GM19395 (cell line): Measurements from ENCODE around the gene RGS13.

Source experiments
- ATAC-seq: cut with Tn5 transposase; IDR thresholded peaks from one replicate; pipeline ENCODE4 v1.9.1; 2021; ENCODE audit warnings: mild to moderate bottlenecking, moderate library complexity; ENCODE audit not compliant: unreplicated experiment

The RGS13 gene

DNA sequence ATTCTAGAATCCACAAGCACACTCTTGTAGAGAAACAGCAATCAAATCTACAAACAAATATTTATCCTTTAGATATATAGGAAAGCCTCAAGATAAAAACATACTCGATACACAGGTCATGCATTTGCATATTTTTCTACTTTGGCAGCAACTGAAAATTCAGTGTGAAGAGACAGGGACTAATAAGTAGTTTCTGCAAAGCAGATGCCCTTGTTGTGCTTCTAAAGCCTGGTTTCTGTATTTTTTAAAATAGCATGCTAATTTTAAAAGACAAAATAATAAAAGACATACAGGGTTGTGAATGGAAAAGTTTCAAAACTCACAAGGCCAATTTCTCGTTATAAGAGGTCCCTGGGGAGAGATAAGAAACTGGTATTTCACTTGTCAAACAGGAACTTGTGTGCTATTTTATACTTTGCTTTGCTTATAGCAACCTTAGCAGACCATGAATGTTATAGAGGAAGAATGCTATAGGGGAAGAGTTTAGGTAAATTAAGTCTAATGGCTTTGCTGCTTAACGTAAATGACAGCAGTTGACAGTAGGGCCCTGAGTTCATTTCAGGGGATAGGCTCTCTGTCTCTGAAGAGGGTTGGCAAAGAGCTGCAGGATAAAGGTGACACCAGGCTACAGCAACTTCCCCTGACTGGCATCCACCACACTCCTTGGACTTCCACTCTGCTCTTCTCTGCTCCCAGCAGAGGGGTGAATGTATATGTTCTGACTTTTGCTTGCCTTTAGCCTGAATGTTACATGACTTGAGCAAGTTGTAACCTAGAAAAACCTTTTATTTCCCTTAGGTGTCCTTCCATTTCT is 9.4 kb upstream of the RGS13 start:
- peak; percentile 87 for ATAC-seq

DNA sequence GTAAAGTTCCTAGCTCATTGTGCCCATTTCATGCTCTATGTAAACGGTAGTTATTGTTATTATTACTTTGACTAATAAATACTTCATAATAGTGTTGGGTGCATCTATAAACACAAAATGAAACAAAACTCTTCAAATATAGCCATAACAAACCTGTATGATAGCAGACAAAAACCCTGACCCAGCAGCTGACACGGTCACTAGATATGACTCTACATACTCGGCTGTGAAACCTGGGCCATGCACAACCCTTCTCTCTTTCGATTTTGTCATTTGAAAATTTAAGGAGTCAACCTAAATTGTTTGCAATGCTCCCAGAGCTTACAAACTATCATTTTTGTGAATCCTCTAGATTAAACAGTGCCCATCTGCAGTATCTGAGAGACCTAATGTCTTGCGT is 8.0 kb upstream of the RGS13 start:
- ATAC-seq = no peak

DNA sequence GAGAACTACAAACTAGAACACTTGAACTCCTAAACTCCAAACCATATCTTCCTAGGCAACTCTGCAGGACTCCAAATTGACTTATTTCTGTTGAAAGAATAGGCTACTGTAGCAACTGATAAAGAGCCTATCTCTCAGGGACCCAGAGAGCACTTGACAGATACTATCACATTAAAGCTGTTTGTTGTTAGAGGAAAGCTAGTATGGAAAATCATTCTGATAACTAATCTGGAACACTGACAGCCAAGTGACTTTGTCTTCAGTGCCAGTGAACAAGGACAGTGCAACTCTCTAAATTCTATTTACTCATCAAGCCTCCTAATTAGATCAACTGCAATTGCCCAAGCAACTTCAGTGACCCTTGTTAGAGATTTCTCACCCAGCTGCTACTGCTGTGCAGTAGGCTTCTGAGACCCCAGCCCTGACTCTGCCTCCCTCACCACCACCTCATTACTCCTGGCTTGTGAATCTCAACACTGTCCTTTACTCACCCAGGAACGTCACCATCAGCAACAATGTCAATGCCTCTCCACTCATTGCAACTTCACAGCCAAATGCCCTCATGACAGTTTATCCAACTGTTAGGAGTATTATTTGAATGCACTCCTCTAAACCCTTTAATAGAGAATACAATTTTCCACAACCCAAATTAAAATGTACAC is 7.4 kb upstream of the RGS13 start:
- no peak for ATAC-seq

DNA sequence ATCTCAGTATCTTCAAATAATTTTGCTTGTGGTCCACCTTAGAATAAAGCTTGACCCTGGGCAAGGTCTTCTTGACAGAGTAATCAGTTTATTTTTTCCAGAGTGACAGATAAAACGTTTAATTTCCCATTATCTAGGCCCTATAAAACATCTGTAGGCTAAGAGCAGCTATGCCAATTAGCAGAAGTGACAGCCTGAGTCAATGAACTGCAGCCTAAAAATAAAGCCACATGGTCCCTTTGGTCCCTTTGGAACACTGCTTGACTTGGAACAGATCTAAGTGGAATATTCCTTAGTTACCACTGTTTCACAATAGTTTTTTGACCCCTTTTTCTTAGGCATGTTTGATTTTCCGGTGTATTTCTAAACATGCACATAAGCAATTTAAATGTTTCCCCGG is 6.3 kb upstream of the RGS13 start:
- no peak for ATAC-seq

DNA sequence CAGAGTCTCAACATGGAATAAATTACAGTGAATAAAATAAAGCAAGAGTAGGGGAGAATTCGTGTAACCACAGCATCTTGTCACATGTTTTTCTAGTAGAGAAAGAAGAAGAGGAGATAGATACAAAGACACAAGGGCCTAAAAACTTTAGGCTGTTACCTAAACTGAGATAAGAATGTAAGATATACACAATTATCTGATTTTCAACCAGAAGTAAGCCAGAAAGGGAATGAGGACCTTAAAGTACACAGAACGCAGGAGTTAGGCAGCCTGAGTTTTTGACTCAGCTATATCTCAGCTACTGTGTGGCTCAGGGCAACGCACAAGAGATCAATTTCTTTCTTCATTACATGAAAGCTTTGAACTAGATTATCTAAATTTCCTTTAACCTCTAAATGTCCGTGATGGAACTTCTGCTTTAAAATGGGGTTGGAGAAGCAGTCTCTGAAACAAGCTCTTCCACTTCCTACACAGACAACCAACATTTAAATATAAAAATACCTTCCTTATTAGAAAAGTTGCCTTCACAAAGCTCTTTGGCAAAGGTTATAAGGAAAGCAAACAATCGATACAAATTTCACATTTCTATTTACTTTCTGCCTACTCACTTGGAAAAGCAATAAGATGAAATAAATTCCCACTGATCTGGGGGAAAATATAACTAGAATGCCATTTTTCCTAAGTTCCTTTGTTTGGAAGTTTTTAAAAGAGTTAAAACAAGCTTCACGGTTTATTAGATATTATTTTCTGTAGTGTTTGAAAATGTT is 5.2 kb upstream of the RGS13 start:
- ATAC-seq = no peak

DNA sequence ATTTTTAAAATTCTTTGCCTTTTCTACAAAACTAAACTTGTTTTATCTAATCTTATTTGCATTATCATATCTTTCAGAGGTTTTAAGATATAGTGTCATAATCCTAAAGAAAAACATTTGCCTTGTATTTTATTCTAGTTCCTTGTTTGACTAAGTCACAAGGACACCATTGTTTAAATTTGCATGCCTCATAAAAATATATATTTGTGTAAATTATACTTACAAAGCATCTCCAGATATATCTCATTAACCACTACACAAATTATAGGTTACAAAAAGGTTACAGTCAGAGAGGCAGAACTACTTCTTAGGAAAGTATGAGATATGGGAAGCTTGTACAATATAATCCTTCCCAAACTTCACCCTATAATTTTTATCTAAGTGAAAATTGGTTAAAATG is 4.2 kb upstream of the RGS13 start:
- no peak for ATAC-seq

DNA sequence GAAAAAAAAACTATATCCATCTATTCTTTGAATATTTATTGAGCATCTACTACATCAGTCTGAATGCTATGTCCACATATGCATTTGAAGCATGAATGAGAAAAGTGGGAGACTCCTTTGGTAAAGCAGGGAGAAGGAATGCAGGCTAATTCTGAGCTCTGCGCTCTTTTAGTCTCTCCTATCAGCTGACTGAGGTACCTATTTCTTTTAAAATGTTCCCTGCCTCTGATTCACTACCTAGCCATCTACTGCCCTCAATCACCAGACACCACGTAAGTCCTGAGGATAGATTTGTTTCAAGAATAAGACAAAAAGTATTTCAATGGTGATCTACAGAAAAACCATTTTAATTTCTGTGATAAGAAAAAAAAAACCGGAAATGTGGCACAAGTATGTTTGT is 3.8 kb upstream of the RGS13 start:
- no peak for ATAC-seq

DNA sequence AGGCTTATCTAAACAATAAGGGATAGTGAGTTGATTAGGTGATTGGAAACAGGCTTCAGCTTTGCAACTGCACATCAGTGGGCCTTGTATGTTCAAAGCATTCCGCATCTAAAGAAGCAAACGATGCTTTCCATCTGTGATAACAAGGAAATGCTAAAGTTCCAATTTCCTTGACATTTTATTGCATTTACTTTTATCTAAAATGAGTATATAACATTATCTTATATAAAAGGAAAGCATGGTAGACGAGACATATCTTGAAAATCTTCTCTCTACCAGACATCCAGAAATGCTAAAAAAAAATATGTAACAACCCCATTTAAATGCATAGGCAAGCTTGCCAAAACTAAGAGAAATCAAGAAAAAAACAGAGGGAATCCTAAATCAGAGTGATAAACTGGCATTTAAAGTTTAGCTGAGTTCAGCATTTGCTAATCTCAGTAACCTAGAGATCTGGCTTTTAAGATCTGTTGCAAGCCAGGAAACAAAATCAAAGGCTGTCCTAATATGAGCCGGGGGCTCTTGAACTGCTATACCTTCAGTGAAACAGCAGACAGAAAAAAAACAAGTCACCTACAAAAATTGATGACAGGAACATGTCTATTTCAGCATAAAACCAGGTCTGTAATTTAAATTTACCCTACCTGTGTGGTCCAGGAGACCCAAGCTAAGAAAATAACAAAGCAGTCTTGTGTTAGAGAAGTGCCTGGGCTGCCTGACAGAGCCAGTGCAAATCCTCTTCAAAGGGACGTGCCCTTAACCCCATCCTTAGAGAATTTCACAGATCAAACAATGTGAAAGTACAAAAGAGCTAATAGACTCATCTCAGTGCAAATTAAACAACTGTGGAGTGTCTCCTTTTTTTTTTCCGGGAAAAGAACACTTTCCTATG is 3.1 kb upstream of the RGS13 start:
- no peak for ATAC-seq

DNA sequence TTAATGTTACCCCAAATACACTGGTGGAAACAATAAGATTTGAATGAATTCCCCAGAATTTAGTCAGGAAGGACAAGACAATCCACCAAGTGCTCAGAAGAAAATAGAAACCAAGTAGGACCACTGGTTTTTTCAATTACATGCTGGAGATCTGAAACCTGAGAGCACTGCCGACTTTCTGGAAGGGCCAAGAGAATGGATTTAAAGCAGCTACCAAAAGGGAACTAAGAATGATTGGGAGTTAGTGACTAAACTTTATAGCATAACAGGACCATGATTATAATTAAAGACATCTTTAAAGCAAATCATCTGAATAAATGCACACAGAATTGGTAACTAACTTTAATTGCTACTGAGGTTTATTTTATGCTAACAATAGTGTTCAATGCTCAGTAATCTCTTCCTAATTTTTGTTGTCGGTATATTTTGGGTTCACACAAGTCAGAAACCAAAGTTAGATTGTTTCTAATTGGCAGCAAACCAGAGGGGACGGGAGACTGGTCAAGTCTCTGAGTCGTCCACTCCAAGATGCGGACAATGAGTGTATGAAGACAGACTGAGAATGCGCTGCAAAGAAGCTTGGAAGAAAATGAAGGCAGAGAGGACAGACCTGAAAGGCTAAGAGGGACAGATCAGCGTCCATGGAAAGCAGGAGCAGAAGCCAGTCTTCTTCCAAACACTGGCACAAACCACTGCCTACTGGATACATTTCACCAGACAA is 2.3 kb upstream of the RGS13 start:
- ATAC-seq = no peak

DNA sequence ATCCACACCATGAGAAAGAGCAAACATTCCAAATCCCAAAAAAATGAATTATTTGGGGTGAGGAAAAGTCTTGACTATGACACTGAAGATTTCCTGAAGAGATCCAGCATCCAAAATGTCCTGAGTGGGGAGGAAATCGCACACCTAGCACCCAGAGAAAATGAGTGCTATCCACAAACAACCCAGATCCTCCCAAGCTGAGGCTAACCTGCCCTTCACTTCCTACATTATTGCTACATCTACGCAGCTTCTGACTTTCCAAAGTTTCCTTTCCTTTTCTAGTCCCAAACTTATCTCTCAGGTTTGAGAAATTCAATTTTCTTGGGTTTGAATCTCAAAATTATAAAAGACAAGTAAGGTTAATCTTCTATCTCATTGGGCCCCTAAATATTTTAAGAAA is 906 bp upstream of the RGS13 start:
- ATAC-seq = no peak

DNA sequence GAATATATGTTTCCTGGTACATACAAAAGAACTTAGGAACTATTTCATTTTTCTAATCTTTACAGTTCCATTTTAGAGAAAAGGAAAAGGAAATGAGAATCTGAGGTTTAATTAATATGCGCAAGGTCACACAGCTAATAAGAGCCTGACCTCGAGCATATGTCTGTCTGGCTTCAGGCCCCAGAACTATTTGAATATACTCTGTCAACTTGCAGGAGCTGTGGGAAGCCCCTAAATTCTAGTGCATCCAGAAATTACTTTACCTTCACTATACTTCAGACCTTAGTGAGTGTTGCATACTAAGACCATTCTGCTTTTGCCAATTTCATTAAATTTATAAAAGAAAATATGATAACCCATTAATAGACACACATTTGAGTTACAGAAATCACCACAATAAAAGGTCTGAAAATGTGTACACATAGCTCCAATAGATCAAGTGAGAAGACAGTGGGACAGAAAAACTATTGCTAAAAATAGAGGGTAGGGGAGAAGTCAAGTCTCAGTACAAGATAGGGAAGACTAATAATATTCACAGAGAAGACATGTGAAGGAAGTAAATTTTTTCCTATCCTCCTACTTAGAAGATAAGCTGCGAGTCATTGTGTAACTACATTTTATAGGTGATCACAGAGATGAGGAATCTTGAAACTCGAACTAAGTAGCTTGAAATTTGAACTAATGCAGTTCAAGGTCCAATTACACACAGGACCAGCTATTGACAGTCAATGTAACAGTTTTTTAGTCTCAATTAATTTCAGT is 3.8 kb downstream of the RGS13 start:
- peak; percentile 85 for ATAC-seq

DNA sequence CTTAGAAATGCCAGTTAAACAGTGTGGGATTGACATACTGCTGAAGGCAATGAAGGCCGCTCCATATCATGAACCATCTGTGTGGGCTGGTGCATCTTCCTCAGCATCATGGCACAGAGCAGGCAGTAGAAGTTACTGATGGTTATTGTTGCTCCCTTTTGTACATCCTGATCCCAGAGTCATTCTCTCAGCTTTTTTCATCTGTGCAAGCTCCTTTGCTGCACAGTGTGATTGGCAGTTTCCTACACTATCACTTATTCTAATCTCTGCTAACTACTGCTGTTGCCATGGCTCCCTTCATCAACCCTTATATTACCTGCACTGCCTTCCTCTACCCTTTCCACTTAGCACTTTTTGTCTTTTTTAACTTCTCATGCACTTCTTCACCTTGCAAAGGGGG is 16.2 kb downstream of the RGS13 start:
- ATAC-seq = no peak

DNA sequence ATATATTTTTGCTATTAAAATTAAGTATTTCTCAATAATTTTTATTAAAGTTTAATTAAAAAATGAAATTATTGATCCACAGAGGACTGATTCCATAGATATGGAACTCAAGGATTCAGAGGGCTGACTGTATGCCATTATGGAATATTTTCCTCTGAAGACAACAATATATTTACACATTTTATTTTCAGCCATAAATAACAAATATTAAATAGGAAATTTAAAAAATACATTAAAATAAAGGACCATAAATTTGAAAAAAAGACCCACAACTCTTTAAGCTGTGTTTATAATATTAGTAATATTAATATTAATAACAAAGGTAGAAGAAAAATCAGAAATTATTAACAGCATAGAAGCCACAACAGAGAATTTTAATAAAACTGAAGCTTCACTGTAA is 18.2 kb downstream of the RGS13 start:
- ATAC-seq = no peak

DNA sequence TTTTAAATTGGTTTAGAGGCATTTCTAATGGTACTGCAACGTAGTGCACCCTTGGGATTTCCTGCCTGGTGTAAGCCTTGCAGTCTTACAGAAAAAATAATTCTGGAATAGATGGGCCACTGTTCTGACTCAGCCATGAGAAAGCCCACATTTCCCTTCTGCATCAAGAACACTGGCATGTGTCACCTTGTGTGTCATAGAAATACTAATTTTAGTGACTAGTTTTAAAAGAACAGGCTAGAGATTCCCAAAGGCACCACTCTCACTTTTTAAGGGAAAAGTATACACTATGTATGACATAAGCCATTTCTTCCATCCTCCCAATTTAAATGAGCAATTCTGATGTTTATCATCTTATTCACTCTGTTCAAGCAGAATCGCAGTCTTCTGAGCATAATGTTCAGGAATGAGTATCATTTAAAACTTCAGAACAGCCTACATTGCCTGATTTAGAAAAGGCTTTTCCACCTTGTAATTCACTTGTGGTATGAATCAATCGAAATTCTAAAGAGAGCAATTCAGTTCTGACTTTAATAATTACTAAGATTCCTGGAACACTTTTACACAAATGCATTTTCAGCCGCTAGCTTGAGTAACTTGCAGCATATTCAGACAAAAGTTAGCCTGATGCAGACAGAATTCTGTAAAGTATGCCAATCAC is 18.8 kb downstream of the RGS13 start:
- ATAC-seq = no peak

DNA sequence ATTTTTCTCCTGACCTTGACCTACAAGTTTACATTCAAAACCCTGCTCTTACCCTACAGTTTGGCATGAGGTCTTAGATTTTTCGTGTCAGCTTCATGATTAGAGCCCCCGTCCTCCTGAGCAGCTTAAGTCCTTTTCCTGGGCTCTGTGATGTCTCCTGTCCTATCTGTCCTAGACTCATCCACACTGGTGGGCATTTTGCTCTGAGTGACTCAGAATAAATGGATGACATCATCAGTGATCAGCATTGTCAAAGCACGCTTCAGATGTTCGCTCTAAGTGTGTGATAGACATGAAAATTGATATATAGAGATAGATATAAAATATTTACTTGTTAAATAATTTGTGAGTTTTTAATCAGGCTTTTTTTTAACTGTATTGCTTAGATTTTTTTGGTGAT is 21.8 kb downstream of the RGS13 start:
- ATAC-seq = no peak

DNA sequence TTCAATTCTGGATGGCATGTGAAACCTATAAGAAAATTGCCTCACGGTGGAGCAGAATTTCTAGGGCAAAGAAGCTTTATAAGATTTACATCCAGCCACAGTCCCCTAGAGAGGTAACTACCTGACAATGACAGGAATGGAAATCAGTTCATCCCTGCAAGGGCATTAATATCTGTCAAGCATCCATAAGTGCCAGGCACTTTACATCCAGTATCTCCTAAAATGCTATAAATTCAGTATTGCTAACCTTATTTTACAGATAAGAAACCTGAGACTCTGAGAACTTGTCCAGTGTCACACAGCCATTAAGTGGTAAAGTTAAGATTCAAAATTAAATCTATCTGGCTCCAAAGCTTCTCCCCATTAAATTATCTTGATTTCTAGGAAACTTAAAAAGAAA is 22.3 kb downstream of the RGS13 start:
- ATAC-seq = no peak

DNA sequence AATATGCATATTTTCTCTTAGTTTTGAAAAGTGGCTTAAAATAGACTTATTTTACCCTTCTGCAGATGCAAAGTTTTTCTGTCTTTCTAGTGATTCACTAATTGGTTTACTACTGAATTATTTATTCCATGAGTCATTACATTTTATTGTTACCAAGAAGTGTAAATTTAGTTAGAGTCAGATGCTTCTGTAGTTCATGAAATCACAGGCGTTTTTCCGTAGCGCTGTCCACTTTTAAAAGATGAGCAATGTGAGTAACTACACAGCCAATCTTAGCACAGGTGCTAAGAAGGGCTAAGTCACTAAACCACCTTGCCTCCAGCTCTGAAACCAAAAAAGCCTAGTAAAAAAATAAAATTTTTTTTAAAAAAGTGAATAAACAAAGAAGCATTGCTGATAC is 24.7 kb downstream of the RGS13 start:
- no peak for ATAC-seq

DNA sequence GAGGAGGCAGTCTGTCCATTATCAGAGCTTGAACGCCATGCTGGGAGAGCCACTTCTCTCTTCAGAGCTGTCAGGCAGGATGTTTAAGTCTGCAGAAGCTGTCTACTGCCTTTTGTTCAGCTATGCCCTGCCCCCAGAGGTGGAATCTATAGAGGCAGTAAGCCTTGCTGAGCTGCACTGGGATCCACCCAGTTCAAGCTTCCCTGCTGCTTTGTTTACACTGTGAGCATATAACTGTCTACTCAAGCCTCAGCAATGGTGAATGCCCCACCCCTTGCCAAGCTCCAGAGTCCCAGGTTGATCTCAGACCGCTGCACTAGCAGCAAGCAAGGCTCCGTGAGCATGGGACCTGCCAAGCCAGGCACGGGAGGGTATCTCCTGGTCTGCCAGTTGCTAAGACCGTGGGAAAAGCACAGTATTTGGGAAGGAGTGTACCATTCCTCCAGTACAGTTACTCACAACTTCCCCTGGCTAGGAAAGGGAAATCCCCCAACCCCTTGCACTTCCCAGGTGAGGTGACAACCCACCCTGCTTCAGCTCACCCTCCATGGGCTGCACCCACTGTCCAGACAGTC is 32.5 kb downstream of the RGS13 start:
- ATAC-seq = no peak

DNA sequence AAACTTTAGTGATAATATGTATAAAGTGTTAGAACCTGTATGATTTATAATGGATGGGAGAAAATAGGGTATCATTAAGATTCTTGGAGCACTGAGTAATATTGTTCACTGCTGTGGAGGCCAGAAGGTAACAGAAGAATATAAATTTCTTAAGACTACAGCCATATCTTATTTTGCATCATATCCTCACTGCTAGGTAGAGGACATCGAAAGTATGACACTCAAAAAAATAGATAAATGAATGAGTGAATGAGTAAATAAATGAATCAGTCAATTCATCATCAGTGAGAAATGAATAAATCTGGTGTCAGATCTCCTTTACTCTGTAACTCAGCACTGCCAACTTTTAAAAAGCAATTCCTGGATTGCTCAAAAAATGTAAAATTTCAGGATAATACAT is 33.2 kb downstream of the RGS13 start:
- ATAC-seq = no peak
